ENCODE results near the gene MTSS2. TPM values are rescaled to one million over a fixed set of nuclear protein-coding genes. Genes with fewer than 3 reads are reported as not detected.

The MTSS2 gene
- total RNA-seq, 4 donors from 2014 or later, result 74.9 to 238 (median 130) TPM

- intact Hi-C loops (cut with DNase I), result no loop called here
- Histone ChIP-seq H3K27ac (replicated peaks in 1 of 4) (peak overlapping the region; percentile 96 to 99 (median 96)), H3K36me3 (no peaks in the 10 kb centered on the region), H3K9me3 (no peaks in the 10 kb centered on the region), H3K4me1 (peaks cover 91 to 95% (median 92%) of the 10 kb centered on the region in 4 donors), H3K27me3 (no peaks in the 10 kb centered on the region), H3K4me3 (no peak overlapping the region)
- 88% methylated on average over 7 of the region's 16 CpGs for whole genome bisulfite sequencing
- no peak for TF ChIP-seq EP300 (IDR thresholded peaks at IDR 0.05)
- no peak for TF ChIP-seq POLR2AphosphoS5 (IDR thresholded peaks at IDR 0.05)
- no peak for TF ChIP-seq POLR2A (IDR thresholded peaks at IDR 0.05; ENCODE audit: low read depth)
- TF ChIP-seq, protein P1, sequence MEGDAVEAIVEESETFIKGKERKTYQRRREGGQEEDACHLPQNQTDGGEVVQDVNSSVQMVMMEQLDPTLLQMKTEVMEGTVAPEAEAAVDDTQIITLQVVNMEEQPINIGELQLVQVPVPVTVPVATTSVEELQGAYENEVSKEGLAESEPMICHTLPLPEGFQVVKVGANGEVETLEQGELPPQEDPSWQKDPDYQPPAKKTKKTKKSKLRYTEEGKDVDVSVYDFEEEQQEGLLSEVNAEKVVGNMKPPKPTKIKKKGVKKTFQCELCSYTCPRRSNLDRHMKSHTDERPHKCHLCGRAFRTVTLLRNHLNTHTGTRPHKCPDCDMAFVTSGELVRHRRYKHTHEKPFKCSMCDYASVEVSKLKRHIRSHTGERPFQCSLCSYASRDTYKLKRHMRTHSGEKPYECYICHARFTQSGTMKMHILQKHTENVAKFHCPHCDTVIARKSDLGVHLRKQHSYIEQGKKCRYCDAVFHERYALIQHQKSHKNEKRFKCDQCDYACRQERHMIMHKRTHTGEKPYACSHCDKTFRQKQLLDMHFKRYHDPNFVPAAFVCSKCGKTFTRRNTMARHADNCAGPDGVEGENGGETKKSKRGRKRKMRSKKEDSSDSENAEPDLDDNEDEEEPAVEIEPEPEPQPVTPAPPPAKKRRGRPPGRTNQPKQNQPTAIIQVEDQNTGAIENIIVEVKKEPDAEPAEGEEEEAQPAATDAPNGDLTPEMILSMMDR (IDR thresholded peaks at IDR 0.05), result no peak
- no peak for DNase-seq (ENCODE audit: extremely low spot score)
These were observed 4.4 kb upstream of the MTSS2 start for GRCh38 chr16:70689970-70690891.

DNA sequence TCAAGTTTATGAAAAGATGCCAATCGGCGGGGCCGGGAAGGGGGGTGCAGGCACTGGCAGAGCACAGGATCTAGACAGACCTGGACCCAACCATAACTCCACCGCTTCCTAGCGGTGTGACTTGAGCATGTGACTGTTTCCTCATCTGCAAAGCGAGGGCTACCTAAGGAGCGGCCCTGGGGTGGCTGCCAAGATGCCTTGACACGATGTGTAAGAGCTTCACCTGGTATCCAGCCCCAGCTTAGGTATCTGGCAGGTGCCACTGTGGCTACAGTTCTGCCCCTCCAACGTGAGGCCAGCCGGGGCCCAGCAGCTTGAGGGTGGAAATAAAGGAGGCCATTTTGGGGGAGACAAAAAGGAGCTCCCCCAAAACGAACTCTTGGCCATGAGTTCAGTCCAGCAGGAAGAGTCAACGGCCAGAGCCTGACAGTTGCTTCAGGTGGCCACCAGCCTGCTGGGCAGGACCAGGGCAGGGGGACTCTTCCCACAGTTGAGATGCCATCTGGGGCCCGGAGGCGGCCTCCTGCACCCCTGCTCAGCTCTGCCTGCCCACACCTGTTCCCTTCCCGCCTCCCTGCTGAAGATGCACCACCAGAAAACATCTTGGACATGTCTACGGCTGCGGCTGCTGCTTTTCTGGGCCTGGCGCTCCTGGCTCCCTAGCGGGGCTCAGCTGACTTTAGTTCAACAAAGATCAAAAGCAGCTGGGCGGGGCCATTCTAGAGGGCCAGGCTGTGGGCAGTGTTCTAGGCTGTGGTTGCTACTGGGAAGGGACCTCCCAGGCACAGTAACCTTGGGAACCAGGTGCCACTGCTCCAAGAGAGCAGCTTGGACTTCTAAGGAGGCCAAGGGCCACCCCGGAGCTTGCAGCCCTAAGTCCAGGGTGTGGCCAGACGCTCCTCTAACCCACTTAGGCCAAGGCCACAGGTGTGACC is 3.4 kb upstream of the MTSS2 start:
- Histone ChIP-seq H3K9me3 (no peaks in the 10 kb centered on the region), H3K27me3 (no peaks in the 10 kb centered on the region), H3K36me3 (no peaks in the 10 kb centered on the region), H3K4me3 (no peak overlapping the region), H3K27ac (replicated peaks in 1 of 4) (peak overlapping the region; percentile 96 to 99 (median 96)), H3K4me1 (peaks cover 89 to 95% (median 91%) of the 10 kb centered on the region in 4 donors)
- WGBS, result 70% methylated on average over 14 of the region's 22 CpGs
- DNase-seq (ENCODE audit: extremely low spot score), result no peak
- no peak for TF ChIP-seq EP300 (IDR thresholded peaks at IDR 0.05)
- TF ChIP-seq POLR2AphosphoS5 (IDR thresholded peaks at IDR 0.05), result peak; percentile 63 to 64
- intact Hi-C loops (cut with DNase I), result no loop called here

- H3K4me1 ChIP-seq, result peaks cover 89 to 95% (median 91%) of the 10 kb centered on the region in 4 donors
- TF ChIP-seq, protein P1 (IDR thresholded peaks at IDR 0.05), result no peak
- TF ChIP-seq EP300 (IDR thresholded peaks at IDR 0.05) (no peak), POLR2AphosphoS5 (IDR thresholded peaks at IDR 0.05) (peak; percentile 57 to 58)
- WGBS, result 51% methylated on average over 3 of the region's 8 CpGs
- intact Hi-C loops (cut with DNase I), result no loop called here
- peak overlapping the region; percentile 96 to 99 (median 96) for H3K27ac ChIP-seq (replicated peaks in 1 of 4)
- no peaks in the 10 kb centered on the region for H3K9me3 ChIP-seq
- H3K4me3 ChIP-seq, result no peak overlapping the region
- no peak for DNase-seq (ENCODE audit: extremely low spot score)
- H3K27me3 ChIP-seq, result no peaks in the 10 kb centered on the region
- peaks cover 0 to 4% (median 1%) of the 10 kb centered on the region in 4 donors for H3K36me3 ChIP-seq
These were observed 2.4 kb upstream of the MTSS2 start for GRCh38 chr16:70688246-70688742.

GRCh38 chr16:70687671-70688245 is 1.9 kb upstream of the MTSS2 start:
- 78% methylated on average over 15 of the region's 18 CpGs for WGBS
- DNase-seq (ENCODE audit: extremely low spot score), result no peak
- TF ChIP-seq POLR2A (IDR thresholded peaks at IDR 0.05; ENCODE audit: low read depth) (no peak), POLR2AphosphoS5 (IDR thresholded peaks at IDR 0.05) (no peak), EP300 (IDR thresholded peaks at IDR 0.05) (no peak)
- TF ChIP-seq, protein P1 (IDR thresholded peaks at IDR 0.05), result no peak

More at GRCh38 chr16:70687671-70688245, 1.9 kb upstream of the MTSS2 start:
- intact Hi-C loops (cut with DNase I), result no loop called here
- peaks cover 0 to 10% (median 1%) of the 10 kb centered on the region in 4 donors for H3K36me3 ChIP-seq
- H3K4me3 ChIP-seq, result no peak overlapping the region
- no peaks in the 10 kb centered on the region for H3K9me3 ChIP-seq
- H3K27ac ChIP-seq (replicated peaks in 1 of 4), result peak overlapping the region; percentile 96 to 99 (median 96)
- H3K4me1 ChIP-seq, result peaks cover 89 to 95% (median 91%) of the 10 kb centered on the region in 4 donors
- no peaks in the 10 kb centered on the region for H3K27me3 ChIP-seq

All from esophagus muscularis mucosa (tissue), 4 donors.